ENCODE results near the gene SMC3.

The SMC3 gene

GRCh38 chr10:110572862-110573261 is 5.4 kb downstream of the SMC3 start:
- Histone ChIP-seq H3K27me3 (ENCODE audit: control insufficient read depth in 5 of 5, insufficient read depth in 4 of 5, low read length in 5 of 5) (no peaks in the 10 kb centered on the region), H3K27ac (ENCODE audit: low read depth, low read length) (no peak overlapping the region), H3K9me3 (ENCODE audit: control insufficient read depth in 5 of 5, low read length in 5 of 5) (no peaks in the 10 kb centered on the region), H3K9ac (ENCODE audit: low read length in 5 of 5) (no peak overlapping the region), H3K4me3 (ENCODE audit: low read depth in 1 of 5, low read length in 5 of 5) (no peak overlapping the region), H3K4me1 (ENCODE audit: control insufficient read depth in 5 of 5, insufficient read depth in 5 of 5, low read length in 5 of 5) (peaks cover 0 to 29% (median 25%) of the 10 kb centered on the region in 5 donors), H3K36me3 (ENCODE audit: control insufficient read depth in 5 of 5, insufficient read depth in 5 of 5, low read length in 5 of 5) (peaks cover 2 to 12% (median 6%) of the 10 kb centered on the region in 5 donors)

GRCh38 chr10:110574420-110574819 is 6.9 kb downstream of the SMC3 start:
- Histone ChIP-seq H3K27ac (ENCODE audit: low read depth, low read length) (no peak overlapping the region), H3K9me3 (ENCODE audit: control insufficient read depth in 5 of 5, low read length in 5 of 5) (no peaks in the 10 kb centered on the region), H3K4me3 (ENCODE audit: low read depth in 1 of 5, low read length in 5 of 5) (no peak overlapping the region), H3K4me1 (ENCODE audit: control insufficient read depth in 5 of 5, insufficient read depth in 5 of 5, low read length in 5 of 5) (peaks cover 0 to 16% (median 13%) of the 10 kb centered on the region in 5 donors), H3K36me3 (ENCODE audit: control insufficient read depth in 5 of 5, insufficient read depth in 5 of 5, low read length in 5 of 5) (peaks cover 10 to 25% (median 20%) of the 10 kb centered on the region in 5 donors), H3K9ac (ENCODE audit: low read length in 5 of 5) (no peak overlapping the region), H3K27me3 (ENCODE audit: control insufficient read depth in 5 of 5, insufficient read depth in 4 of 5, low read length in 5 of 5) (no peaks in the 10 kb centered on the region)

GRCh38 chr10:110576220-110576619 is 8.7 kb downstream of the SMC3 start:
- H3K36me3 ChIP-seq (ENCODE audit: control insufficient read depth in 5 of 5, insufficient read depth in 5 of 5, low read length in 5 of 5) = peaks cover 21 to 40% (median 35%) of the 10 kb centered on the region in 5 donors
- H3K27me3 ChIP-seq (ENCODE audit: control insufficient read depth in 5 of 5, insufficient read depth in 4 of 5, low read length in 5 of 5) = no peaks in the 10 kb centered on the region

GRCh38 chr10:110577056-110577455 is 9.6 kb downstream of the SMC3 start:
- H3K9me3 ChIP-seq (ENCODE audit: control insufficient read depth in 5 of 5, low read length in 5 of 5) = no peaks in the 10 kb centered on the region
- no peak overlapping the region for H3K4me3 ChIP-seq (ENCODE audit: low read depth in 1 of 5, low read length in 5 of 5)
- no peak overlapping the region for H3K9ac ChIP-seq (ENCODE audit: low read length in 5 of 5)
- peaks cover 0 to 16% (median 6%) of the 10 kb centered on the region in 5 donors for H3K4me1 ChIP-seq (ENCODE audit: control insufficient read depth in 5 of 5, insufficient read depth in 5 of 5, low read length in 5 of 5)
- no peaks in the 10 kb centered on the region for H3K27me3 ChIP-seq (ENCODE audit: control insufficient read depth in 5 of 5, insufficient read depth in 4 of 5, low read length in 5 of 5)
- H3K27ac ChIP-seq (ENCODE audit: low read depth, low read length) = no peak overlapping the region
- peaks cover 30 to 46% (median 43%) of the 10 kb centered on the region in 5 donors for H3K36me3 ChIP-seq (ENCODE audit: control insufficient read depth in 5 of 5, insufficient read depth in 5 of 5, low read length in 5 of 5)

More at GRCh38 chr10:110576220-110576619, 8.7 kb downstream of the SMC3 start:
- H3K4me3 ChIP-seq (ENCODE audit: low read depth in 1 of 5, low read length in 5 of 5) = no peak overlapping the region
- H3K4me1 ChIP-seq (ENCODE audit: control insufficient read depth in 5 of 5, insufficient read depth in 5 of 5, low read length in 5 of 5) = peaks cover 0 to 16% (median 7%) of the 10 kb centered on the region in 5 donors
- no peaks in the 10 kb centered on the region for H3K9me3 ChIP-seq (ENCODE audit: control insufficient read depth in 5 of 5, low read length in 5 of 5)
- no peak overlapping the region for H3K9ac ChIP-seq (ENCODE audit: low read length in 5 of 5)
- no peak overlapping the region for H3K27ac ChIP-seq (ENCODE audit: low read depth, low read length)

GRCh38 chr10:110584006-110584405 is 16.5 kb downstream of the SMC3 start:
- H3K36me3 ChIP-seq (ENCODE audit: control insufficient read depth in 5 of 5, insufficient read depth in 5 of 5, low read length in 5 of 5) = peaks cover 55 to 90% (median 68%) of the 10 kb centered on the region in 5 donors
- no peaks in the 10 kb centered on the region for H3K27me3 ChIP-seq (ENCODE audit: control insufficient read depth in 5 of 5, insufficient read depth in 4 of 5, low read length in 5 of 5)
- H3K27ac ChIP-seq (ENCODE audit: low read depth, low read length) = no peak overlapping the region
- H3K9me3 ChIP-seq (ENCODE audit: control insufficient read depth in 5 of 5, low read length in 5 of 5) = no peaks in the 10 kb centered on the region
- H3K9ac ChIP-seq (ENCODE audit: low read length in 5 of 5) = no peak overlapping the region
- H3K4me1 ChIP-seq (ENCODE audit: control insufficient read depth in 5 of 5, insufficient read depth in 5 of 5, low read length in 5 of 5) = no peaks in the 10 kb centered on the region
- H3K4me3 ChIP-seq (ENCODE audit: low read depth in 1 of 5, low read length in 5 of 5) = no peak overlapping the region

- peaks cover 47 to 76% (median 65%) of the 10 kb centered on the region in 5 donors for H3K36me3 ChIP-seq (ENCODE audit: control insufficient read depth in 5 of 5, insufficient read depth in 5 of 5, low read length in 5 of 5)
- no peak overlapping the region for H3K9ac ChIP-seq (ENCODE audit: low read length in 5 of 5)
- H3K4me1 ChIP-seq (ENCODE audit: control insufficient read depth in 5 of 5, insufficient read depth in 5 of 5, low read length in 5 of 5) = no peaks in the 10 kb centered on the region
- H3K9me3 ChIP-seq (ENCODE audit: control insufficient read depth in 5 of 5, low read length in 5 of 5) = no peaks in the 10 kb centered on the region
- H3K27ac ChIP-seq (ENCODE audit: low read depth, low read length) = no peak overlapping the region
- H3K4me3 ChIP-seq (ENCODE audit: low read depth in 1 of 5, low read length in 5 of 5) = no peak overlapping the region
- H3K27me3 ChIP-seq (ENCODE audit: control insufficient read depth in 5 of 5, insufficient read depth in 4 of 5, low read length in 5 of 5) = no peaks in the 10 kb centered on the region
Measured at GRCh38 chr10:110591760-110592159, 24.3 kb downstream of the SMC3 start.

GRCh38 chr10:110597476-110597875 is 30.0 kb downstream of the SMC3 start:
- no peak overlapping the region for H3K4me3 ChIP-seq (ENCODE audit: low read depth in 1 of 5, low read length in 5 of 5)
- H3K9ac ChIP-seq (ENCODE audit: low read length in 5 of 5) = no peak overlapping the region
- no peak overlapping the region for H3K27ac ChIP-seq (ENCODE audit: low read depth, low read length)
- no peaks in the 10 kb centered on the region for H3K4me1 ChIP-seq (ENCODE audit: control insufficient read depth in 5 of 5, insufficient read depth in 5 of 5, low read length in 5 of 5)
- H3K9me3 ChIP-seq (ENCODE audit: control insufficient read depth in 5 of 5, low read length in 5 of 5) = no peaks in the 10 kb centered on the region
- H3K36me3 ChIP-seq (ENCODE audit: control insufficient read depth in 5 of 5, insufficient read depth in 5 of 5, low read length in 5 of 5) = peaks cover 42 to 69% (median 51%) of the 10 kb centered on the region in 5 donors
- H3K27me3 ChIP-seq (ENCODE audit: control insufficient read depth in 5 of 5, insufficient read depth in 4 of 5, low read length in 5 of 5) = no peaks in the 10 kb centered on the region

GRCh38 chr10:110600487-110601101 is 33.1 kb downstream of the SMC3 start:
- Histone ChIP-seq H3K36me3 (ENCODE audit: control insufficient read depth in 5 of 5, insufficient read depth in 5 of 5, low read length in 5 of 5) (peaks cover 41 to 71% (median 60%) of the 10 kb centered on the region in 5 donors), H3K27ac (ENCODE audit: low read depth, low read length) (no peak overlapping the region)

GRCh38 chr10:110601581-110601980 is 34.1 kb downstream of the SMC3 start:
- H3K4me1 ChIP-seq (ENCODE audit: control insufficient read depth in 5 of 5, insufficient read depth in 5 of 5, low read length in 5 of 5) = no peaks in the 10 kb centered on the region
- H3K4me3 ChIP-seq (ENCODE audit: low read depth in 1 of 5, low read length in 5 of 5) = no peak overlapping the region
- no peaks in the 10 kb centered on the region for H3K27me3 ChIP-seq (ENCODE audit: control insufficient read depth in 5 of 5, insufficient read depth in 4 of 5, low read length in 5 of 5)
- H3K9ac ChIP-seq (ENCODE audit: low read length in 5 of 5) = no peak overlapping the region
- H3K9me3 ChIP-seq (ENCODE audit: control insufficient read depth in 5 of 5, low read length in 5 of 5) = no peaks in the 10 kb centered on the region
- H3K36me3 ChIP-seq (ENCODE audit: control insufficient read depth in 5 of 5, insufficient read depth in 5 of 5, low read length in 5 of 5) = peaks cover 48 to 74% (median 57%) of the 10 kb centered on the region in 5 donors
- no peak overlapping the region for H3K27ac ChIP-seq (ENCODE audit: low read depth, low read length)

More at GRCh38 chr10:110600487-110601101, 33.1 kb downstream of the SMC3 start:
- no peaks in the 10 kb centered on the region for H3K9me3 ChIP-seq (ENCODE audit: control insufficient read depth in 5 of 5, low read length in 5 of 5)
- H3K4me1 ChIP-seq (ENCODE audit: control insufficient read depth in 5 of 5, insufficient read depth in 5 of 5, low read length in 5 of 5) = no peaks in the 10 kb centered on the region
- no peak overlapping the region for H3K9ac ChIP-seq (ENCODE audit: low read length in 5 of 5)
- no peak overlapping the region for H3K4me3 ChIP-seq (ENCODE audit: low read depth in 1 of 5, low read length in 5 of 5)
- no peaks in the 10 kb centered on the region for H3K27me3 ChIP-seq (ENCODE audit: control insufficient read depth in 5 of 5, insufficient read depth in 4 of 5, low read length in 5 of 5)

GRCh38 chr10:110608087-110608486 is 40.6 kb downstream of the SMC3 start:
- Histone ChIP-seq H3K9me3 (ENCODE audit: control insufficient read depth in 5 of 5, low read length in 5 of 5) (no peaks in the 10 kb centered on the region), H3K27me3 (ENCODE audit: control insufficient read depth in 5 of 5, insufficient read depth in 4 of 5, low read length in 5 of 5) (no peaks in the 10 kb centered on the region), H3K36me3 (ENCODE audit: control insufficient read depth in 5 of 5, insufficient read depth in 5 of 5, low read length in 5 of 5) (peaks cover 15 to 25% (median 21%) of the 10 kb centered on the region in 5 donors), H3K9ac (ENCODE audit: low read length in 5 of 5) (no peak overlapping the region), H3K27ac (ENCODE audit: low read depth, low read length) (no peak overlapping the region), H3K4me1 (ENCODE audit: control insufficient read depth in 5 of 5, insufficient read depth in 5 of 5, low read length in 5 of 5) (peaks cover 0 to 13% (median 5%) of the 10 kb centered on the region in 5 donors), H3K4me3 (ENCODE audit: low read depth in 1 of 5, low read length in 5 of 5) (no peak overlapping the region)

Data from subcutaneous abdominal adipose tissue (tissue), 5 donors.